WERI-Rb-1 (cell line): ENCODE data around the gene PIK3R1.

ENCODE experiments used
- DNase-seq: peaks from one replicate; pipeline ENCODE4 v3.0.0-alpha.2; 2020
- H3K27ac ChIP-seq: fragments of 250-450 bp; sonication (Bioruptor Pico); 2 replicates; pipeline ENCODE4 v1.5.1; 2020; ENCODE audit warnings: mild to moderate bottlenecking, moderate library complexity
- H3K27me3 ChIP-seq: fragments of 250-450 bp; sonication (Bioruptor Pico); 2 replicates; pipeline ENCODE4 v1.5.1; 2021; ENCODE audit warnings: mild to moderate bottlenecking, low read depth, moderate library complexity; ENCODE audit not compliant: insufficient read depth, severe bottlenecking
- H3K36me3 ChIP-seq: fragments of 250-450 bp; sonication (Bioruptor Pico); 2 replicates; pipeline ENCODE4 v1.5.1; 2020; ENCODE audit warnings: mild to moderate bottlenecking, moderate library complexity
- H3K4me3 ChIP-seq: 2 replicates; pipeline ENCODE4 v1.5.1; 2011; ENCODE audit warnings: low read depth, mild to moderate bottlenecking, control low read depth, low read length
- H3K9me3 ChIP-seq: fragments of 250-450 bp; sonication (Bioruptor Pico); 2 replicates; pipeline ENCODE4 v1.5.1; 2021; ENCODE audit warnings: mild to moderate bottlenecking, moderate library complexity; ENCODE audit not compliant: severe bottlenecking
- CTCF ChIP-seq: IDR thresholded peaks from 2 replicates; pipeline ENCODE4 v1.5.1; 2011; ENCODE audit warnings: low read depth, mild to moderate bottlenecking, control low read depth, inconsistent platforms, low read length

Gene PIK3R1

GRCh38 chr5:68332080-68332451 is 116.5 kb downstream of the PIK3R1 start:
- no peak overlapping the region for H3K4me3 ChIP-seq

GRCh38 chr5:68332556-68332955 is 117.0 kb downstream of the PIK3R1 start:
- no peak for TF ChIP-seq CTCF
- no peak overlapping the region for H3K4me3 ChIP-seq
- no peaks in the 10 kb centered on the region for H3K36me3 ChIP-seq
- H3K27me3 ChIP-seq, result no peaks in the 10 kb centered on the region
- DNase-seq, result no peak
- H3K9me3 ChIP-seq, result no peaks in the 10 kb centered on the region
- no peak overlapping the region for H3K27ac ChIP-seq

More at GRCh38 chr5:68332080-68332451, 116.5 kb downstream of the PIK3R1 start:
- no peaks in the 10 kb centered on the region for H3K9me3 ChIP-seq
- H3K36me3 ChIP-seq, result no peaks in the 10 kb centered on the region
- TF ChIP-seq CTCF, result no peak
- no peak overlapping the region for H3K27ac ChIP-seq
- no peaks in the 10 kb centered on the region for H3K27me3 ChIP-seq
- no peak for DNase-seq

GRCh38 chr5:68333649-68334552 is 118.3 kb downstream of the PIK3R1 start:
- H3K27me3 ChIP-seq, result no peaks in the 10 kb centered on the region
- no peak for DNase-seq
- TF ChIP-seq CTCF, result no peak
- no peaks in the 10 kb centered on the region for H3K36me3 ChIP-seq
- no peak overlapping the region for H3K4me3 ChIP-seq
- H3K9me3 ChIP-seq, result no peaks in the 10 kb centered on the region
- H3K27ac ChIP-seq, result no peak overlapping the region

GRCh38 chr5:68334553-68334886 is 119.0 kb downstream of the PIK3R1 start:
- no peak for DNase-seq
- no peaks in the 10 kb centered on the region for H3K36me3 ChIP-seq
- no peak overlapping the region for H3K27ac ChIP-seq
- no peaks in the 10 kb centered on the region for H3K9me3 ChIP-seq
- H3K27me3 ChIP-seq, result no peaks in the 10 kb centered on the region
- TF ChIP-seq CTCF, result no peak
- no peak overlapping the region for H3K4me3 ChIP-seq

- no peak for TF ChIP-seq CTCF
- H3K9me3 ChIP-seq, result no peaks in the 10 kb centered on the region
- H3K27me3 ChIP-seq, result no peaks in the 10 kb centered on the region
- no peak for DNase-seq
- no peak overlapping the region for H3K4me3 ChIP-seq
- H3K27ac ChIP-seq, result no peak overlapping the region
- no peaks in the 10 kb centered on the region for H3K36me3 ChIP-seq
Measured at GRCh38 chr5:68335075-68335474, 119.5 kb downstream of the PIK3R1 start.

GRCh38 chr5:68336200-68336599 is 120.6 kb downstream of the PIK3R1 start:
- Histone ChIP-seq H3K4me3 (no peak overlapping the region), H3K27me3 (no peaks in the 10 kb centered on the region), H3K27ac (no peak overlapping the region), H3K36me3 (no peaks in the 10 kb centered on the region), H3K9me3 (no peaks in the 10 kb centered on the region)
- no peak for TF ChIP-seq CTCF
- DNase-seq, result no peak
